SHP77 (cell line): ENCODE results near the gene MAD1L1.

Experiments used
- DNase-seq, 2 experiments: peaks; one replicate each; lab custom pipeline; 2025; lab: John Stamatoyannopoulos, UW

Gene MAD1L1

GRCh38 chr7:1914321-1914720, 318.4 kb downstream of the MAD1L1 start:
- DNase-seq, result no peak

- no peak for DNase-seq
These were observed 319.1 kb downstream of the MAD1L1 start for GRCh38 chr7:1913466-1914282.

- no peak for DNase-seq
These were observed 319.9 kb downstream of the MAD1L1 start for GRCh38 chr7:1912593-1913465.

- no peak for DNase-seq
These were observed 321.2 kb downstream of the MAD1L1 start for GRCh38 chr7:1911571-1911970.

- no peak for DNase-seq
These were observed 321.9 kb downstream of the MAD1L1 start for GRCh38 chr7:1910827-1911226.

- DNase-seq, result no peak
These were observed 322.6 kb downstream of the MAD1L1 start for GRCh38 chr7:1910081-1910685.

GRCh38 chr7:1909476-1909875, 323.3 kb downstream of the MAD1L1 start:
- no peak for DNase-seq

- DNase-seq, result no peak
These were observed 323.8 kb downstream of the MAD1L1 start for GRCh38 chr7:1908823-1909420.

GRCh38 chr7:1907751-1908365, 324.9 kb downstream of the MAD1L1 start:
- DNase-seq, result no peak

- DNase-seq, result no peak
These were observed 325.6 kb downstream of the MAD1L1 start for GRCh38 chr7:1906988-1907745.

- no peak for DNase-seq
These were observed 326.5 kb downstream of the MAD1L1 start for GRCh38 chr7:1906087-1906830.

GRCh38 chr7:1902231-1902855, 330.4 kb downstream of the MAD1L1 start:
- DNase-seq, result no peak

GRCh38 chr7:1901431-1902210, 331.1 kb downstream of the MAD1L1 start:
- no peak for DNase-seq

- no peak for DNase-seq
These were observed 331.9 kb downstream of the MAD1L1 start for GRCh38 chr7:1900847-1901246.

- DNase-seq, result no peak
These were observed 332.6 kb downstream of the MAD1L1 start for GRCh38 chr7:1899951-1900762.

GRCh38 chr7:1899196-1899595, 333.5 kb downstream of the MAD1L1 start:
- no peak for DNase-seq

- no peak for DNase-seq
These were observed 334.0 kb downstream of the MAD1L1 start for GRCh38 chr7:1898628-1899185.
